Stimulated activated CD4-positive, alpha-beta T cell treated with anti-CD3 and anti-CD28 coated beads, Interleukin-2, amount 100 ng/mL, for 24 hours (primary cell): ENCODE data around the gene ASB14.
"Not testable (repeated sequence)": the region's sequence is repeated elsewhere in the genome, so short reads cannot be mapped to it uniquely, and the experiment has no call there.

ENCODE experiments used
- DNase-seq, 2 donors: peaks; one replicate each; pipeline ENCODE4 v3.0.0-alpha.2; 2020

The ASB14 gene

DNA sequence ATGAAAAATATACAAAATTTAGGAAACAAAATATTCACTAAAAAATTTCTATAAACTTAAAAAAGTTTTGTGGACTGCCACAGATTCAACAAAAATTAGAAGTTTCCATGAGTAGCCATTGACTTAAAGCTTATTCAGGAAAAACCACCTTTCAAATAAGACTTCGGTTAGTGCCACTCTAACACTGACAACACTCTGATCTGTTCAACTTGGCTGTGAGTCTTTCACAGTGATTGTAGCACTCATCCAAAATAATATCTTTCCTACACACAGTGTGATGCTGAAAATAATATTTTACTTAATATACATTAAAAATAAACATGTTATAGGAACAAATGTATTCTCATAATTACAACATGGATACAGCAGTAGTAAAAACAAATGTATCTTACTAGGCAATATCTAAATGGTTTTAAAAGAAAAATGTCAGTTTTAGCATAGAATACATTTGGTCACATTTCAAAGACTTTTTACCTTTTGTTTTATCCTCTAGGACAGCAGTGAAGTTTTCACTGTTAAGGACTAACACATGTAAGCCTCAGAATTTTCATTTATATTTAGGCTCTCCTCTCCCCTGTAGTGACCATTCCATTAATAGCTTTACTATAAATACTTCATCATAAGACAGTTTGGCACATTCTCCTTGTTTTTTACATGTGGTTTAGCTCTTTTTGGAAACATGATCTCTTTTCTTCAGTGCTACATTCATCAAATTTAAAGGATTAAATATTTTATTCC, at the start of gene ASB14:
ASB14 (minus strand) TSS at position 527 of the 738 bp plus-strand sequence. CDS start 652 bp downstream, outside the sequence.
- no peak for DNase-seq

DNA sequence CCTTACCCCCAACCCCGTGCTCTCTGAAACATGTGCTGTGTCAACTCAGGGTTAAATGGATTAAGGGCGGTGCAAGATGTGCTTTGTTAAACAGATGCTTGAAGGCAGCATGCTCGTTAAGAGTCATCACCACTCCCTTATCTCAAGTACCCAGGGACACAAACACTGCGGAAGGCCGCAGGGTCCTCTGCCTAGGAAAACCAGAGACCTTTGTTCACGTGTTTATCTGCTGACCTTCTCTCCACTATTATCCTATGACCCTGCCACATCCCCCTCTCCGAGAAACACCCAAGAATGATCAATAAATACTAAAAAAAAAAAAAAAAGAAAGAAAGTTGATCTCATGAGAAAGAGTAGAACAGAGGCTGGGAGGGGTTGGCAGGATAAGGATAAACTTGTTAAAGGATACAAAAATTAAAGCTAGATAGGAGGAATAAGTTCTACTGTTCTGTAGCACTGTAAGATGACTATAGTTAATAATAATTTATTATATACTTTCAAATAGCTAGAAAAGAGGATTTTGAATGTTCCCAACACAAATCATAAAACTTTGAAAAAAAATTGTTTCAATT, 46.7 kb upstream of the ASB14 start:
- DNase-seq: not testable (repeated sequence)

DNA sequence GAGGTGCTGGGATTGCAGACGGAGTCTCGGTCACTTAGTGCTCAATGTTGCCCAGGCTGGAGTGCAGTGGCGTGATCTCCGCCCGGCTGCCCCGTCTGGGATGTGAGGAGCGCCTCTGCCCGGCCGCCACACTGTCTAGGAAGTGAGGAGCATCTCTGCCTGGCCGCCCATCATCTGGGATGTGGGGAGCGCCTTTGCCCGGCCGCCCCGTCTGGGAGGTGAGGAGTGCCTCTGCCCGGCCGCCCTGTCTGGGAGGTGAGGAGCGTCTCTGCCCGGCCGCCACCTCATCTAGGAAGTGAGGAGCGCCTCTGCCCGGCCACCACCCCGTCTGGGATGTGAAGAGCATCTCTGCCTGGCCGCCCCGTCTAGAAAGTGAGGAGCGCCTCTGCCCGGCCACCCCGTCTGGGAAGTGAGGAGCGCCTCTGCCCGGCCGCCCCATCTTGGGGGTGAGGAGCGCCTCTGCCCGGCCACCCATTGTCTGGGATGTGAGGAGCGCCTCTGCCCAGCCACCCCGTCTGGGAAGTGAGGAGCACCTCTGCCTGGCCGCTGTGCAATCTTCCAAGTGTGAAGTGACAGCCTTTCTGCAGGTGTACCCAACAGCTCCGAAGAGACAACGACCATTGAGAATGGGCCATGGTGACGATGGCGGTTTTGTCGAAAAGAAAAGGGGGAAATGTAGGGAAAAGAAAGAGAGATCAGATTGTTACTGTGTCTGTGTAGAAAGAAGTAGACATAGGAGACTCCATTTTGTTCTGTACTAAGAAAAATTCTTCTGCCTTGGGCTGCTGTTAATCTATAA, 46.0 kb upstream of the ASB14 start:
- not testable (repeated sequence) for DNase-seq

DNA sequence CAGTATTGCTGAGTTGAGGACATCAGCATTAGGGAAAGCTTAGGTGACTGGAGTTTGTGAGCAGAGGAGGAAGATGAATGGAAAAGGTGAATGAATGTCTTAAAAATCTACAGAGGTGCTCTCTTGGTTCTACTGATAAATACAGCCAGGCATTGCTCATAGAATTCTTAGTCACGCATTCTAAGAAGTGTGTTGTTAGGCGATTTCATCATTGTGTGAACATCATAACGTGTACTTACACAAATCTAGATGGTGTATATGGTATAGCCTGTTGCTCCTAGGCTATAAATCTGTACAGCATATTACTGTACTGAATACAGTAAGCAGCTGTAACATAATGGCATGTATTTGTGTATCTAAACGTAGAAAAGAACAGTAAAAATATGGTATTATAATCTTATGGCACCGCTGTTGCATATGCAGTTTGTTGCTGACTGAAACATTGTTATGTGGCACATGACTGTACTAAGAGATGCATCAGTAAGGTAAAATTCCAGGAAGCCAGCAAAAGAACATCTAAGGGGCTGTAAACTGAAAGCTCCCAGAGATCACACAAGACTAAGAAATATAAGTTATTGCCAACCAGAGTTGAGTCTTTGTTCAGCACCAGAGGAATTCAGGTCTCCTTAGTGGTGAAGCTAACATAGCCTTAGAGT, 42.9 kb upstream of the ASB14 start:
- no peak for DNase-seq

GRCh38 chr3:57331078-57331610, 38.7 kb upstream of the ASB14 start:
- no peak for DNase-seq

DNA sequence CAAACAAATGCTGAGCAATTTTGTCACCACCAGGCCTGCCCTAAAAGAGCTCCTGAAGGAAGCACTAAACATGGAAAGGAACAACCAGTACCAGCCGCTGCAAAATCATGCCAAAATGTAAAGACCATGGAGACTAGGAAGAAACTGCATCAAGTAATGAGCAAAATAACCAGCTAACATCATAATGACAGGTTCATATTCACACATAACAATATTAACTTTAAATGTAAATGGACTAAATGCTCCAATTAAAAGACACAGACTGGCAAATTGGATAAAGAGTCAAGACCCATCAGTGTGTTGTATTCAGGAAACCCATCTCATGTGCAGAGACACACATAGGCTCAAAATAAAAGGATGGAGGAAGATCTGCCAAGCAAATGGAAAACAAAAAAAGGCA, 34.0 kb upstream of the ASB14 start:
- DNase-seq: not testable (repeated sequence)

DNA sequence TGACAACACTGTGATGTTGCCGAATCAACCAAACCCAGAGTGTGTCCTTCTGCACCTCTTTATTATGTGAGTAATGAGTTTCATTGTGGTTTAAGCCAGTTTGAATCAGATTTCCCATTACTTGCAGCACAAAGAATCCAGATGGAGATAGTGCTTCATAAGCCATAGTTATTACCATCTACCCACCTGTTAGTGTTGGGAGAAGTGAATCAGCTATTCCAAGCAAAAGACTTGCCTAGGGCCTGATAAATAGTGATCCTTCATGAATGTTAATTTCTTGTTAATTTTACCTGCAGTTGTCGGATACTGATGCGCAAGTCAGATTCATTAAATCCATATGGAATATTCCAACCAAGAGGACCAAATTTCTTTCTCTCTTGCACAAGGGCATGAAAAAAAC, 21.7 kb upstream of the ASB14 start:
- no peak for DNase-seq

DNA sequence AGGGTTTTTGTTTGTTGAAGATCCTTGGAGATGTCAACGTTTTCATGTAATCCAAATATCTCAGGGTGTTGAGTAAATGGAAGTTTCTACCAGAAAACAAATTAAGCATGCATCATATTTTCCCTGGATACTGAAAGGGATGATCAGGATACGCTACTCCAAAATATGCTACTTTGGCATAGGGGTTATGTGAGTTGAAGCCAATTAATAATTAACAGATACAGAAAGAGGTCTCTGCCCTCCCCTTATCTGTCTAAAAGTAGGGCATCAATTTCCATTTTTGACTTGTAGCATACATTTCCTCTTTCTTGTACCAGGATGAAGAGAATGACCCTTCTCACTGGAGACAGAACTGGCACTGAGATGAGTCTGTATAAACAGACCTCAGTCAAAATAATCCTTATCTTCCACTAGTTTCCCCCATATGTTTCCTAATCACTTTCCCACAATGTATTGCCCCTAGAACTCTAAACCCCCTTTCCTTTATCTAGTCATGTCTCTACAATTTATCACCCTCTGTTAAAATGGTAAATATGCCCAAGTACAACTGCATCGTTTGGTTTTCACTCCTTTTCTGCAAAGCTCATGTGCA, 17.4 kb upstream of the ASB14 start:
- DNase-seq: no peak

GRCh38 chr3:57303520-57303919, 11.0 kb upstream of the ASB14 start:
- not testable (repeated sequence) for DNase-seq

DNA sequence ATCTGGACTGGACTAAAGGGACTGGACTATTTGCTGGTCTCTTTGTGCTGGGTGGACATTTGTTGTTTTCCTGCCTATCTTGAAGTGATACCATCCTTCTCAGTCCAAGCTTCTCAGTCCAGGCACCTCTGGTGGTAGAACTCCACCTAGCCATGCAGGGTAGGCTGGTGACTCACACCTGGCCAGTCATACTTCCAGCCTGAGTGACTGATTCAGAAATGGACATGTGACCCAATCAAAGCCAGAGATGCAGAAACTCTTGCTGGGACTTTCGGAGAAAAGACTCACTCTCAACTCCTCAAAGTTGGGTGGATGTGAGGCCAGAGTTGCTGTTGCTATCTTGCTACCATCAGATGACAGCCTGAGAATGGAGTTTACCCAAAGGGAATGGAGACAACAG, 5.6 kb upstream of the ASB14 start:
- no peak for DNase-seq

- DNase-seq: no peak
These were observed 527 bp upstream of the ASB14 start for GRCh38 chr3:57292897-57293526.

- DNase-seq: no peak
These were observed 4.1 kb downstream of the ASB14 start for GRCh38 chr3:57288403-57288802.

DNA sequence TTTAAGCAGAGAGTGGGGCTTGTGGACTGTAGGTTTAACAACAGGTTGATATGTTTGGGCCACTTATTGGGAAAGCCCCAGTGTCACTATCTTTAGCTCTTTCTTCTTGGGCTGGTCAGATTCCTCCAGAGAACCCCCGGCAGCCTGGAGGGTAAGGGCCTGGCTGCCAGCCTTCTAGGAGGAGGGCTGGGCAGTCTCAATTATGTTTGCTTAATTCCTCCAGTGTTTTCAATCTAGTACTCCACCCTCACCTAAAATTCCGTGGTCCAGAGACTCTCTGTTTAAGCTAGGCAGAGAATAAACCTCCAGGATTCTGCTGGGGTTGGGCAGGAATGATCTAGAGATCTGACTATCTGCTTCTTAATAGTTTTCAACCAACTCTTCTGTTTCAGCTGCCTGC, 5.3 kb downstream of the ASB14 start:
- no peak for DNase-seq

- no peak for DNase-seq
These were observed 9.2 kb downstream of the ASB14 start for GRCh38 chr3:57283334-57283733.

- no peak for DNase-seq
These were observed 10.8 kb downstream of the ASB14 start for GRCh38 chr3:57281715-57282114.

GRCh38 chr3:57279685-57280084, 12.8 kb downstream of the ASB14 start:
- no peak for DNase-seq

DNA sequence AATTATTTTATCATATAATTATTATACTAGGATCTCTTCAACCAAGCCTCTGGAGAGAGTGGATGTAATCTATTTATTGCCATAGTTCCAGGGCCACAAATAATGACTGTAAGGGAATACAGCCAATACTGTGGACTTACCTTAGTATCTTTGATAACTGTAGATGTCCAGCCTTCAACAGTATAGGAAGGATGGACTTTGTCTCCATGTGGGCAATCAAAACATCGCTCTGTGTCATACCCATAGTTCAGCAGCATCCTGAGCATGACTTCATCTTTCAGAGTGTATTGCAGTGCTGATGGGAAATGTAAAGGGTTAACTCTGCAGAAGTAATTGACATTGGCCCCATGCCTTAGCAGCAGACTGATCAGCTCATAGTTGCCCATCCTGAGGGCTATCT, 14.2 kb downstream of the ASB14 start:
- DNase-seq: no peak

GRCh38 chr3:57275393-57275792, 17.1 kb downstream of the ASB14 start:
- DNase-seq: no peak

- DNase-seq: no peak
These were observed 17.6 kb downstream of the ASB14 start for GRCh38 chr3:57274845-57275244.

- no peak for DNase-seq
These were observed 24.1 kb downstream of the ASB14 start for GRCh38 chr3:57268416-57268815.

GRCh38 chr3:57261929-57262328, 30.6 kb downstream of the ASB14 start:
- DNase-seq: no peak

DNA sequence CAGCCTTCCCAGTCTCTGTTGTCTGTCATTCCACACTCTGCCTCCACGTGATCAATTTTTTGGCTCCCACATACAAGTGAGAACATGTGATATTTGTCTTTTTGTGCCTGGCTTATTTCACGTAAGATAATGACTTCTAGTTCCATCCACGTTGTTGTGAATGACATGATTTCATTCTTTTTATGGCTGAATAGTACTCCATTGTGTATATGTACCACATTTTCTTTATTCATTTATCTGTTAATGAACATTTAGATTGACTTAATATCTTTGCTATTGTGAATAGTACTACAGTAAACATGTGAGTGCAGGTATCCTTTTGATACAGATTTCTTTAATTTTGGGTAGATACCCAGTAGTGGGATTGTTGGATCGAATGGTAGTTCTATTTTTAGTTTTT, 31.4 kb downstream of the ASB14 start:
- no peak for DNase-seq
